Keratinocyte (primary cell): ENCODE measurements around the gene KCNT2. TPM values are rescaled to one million over a fixed set of nuclear protein-coding genes. Genes with fewer than 3 reads are reported as not detected.

Experiments used
- DNase-seq: peaks from one replicate; pipeline ENCODE4 v3.0.0-alpha.2; 2011; ENCODE audit warnings: low read depth, missing footprints, low spot score
- FAIRE-seq: peaks from 2 replicates; lab custom pipeline; 2011; peaks lifted over from hg19 to GRCh38; lab: Jason Lieb, UNC
- H2AFZ ChIP-seq: 2 replicates; pipeline ENCODE4 v1.6.0; 2012; ENCODE audit warnings: low read length, control low read depth, inconsistent platforms; ENCODE audit not compliant: control insufficient read depth
- H3K27ac ChIP-seq: 2 replicates; pipeline ENCODE4 v1.5.1; 2011; ENCODE audit warnings: low read length; ENCODE audit not compliant: control insufficient read depth, insufficient read depth
- H3K27me3 ChIP-seq: 3 replicates; pipeline ENCODE4 v1.6.0; 2011; ENCODE audit warnings: low read length; ENCODE audit not compliant: control insufficient read depth, insufficient read depth; ENCODE audit errors: extremely low read depth
- H3K36me3 ChIP-seq, 2 experiments: 2 replicates in 1 of 2; 3 replicates in 1 of 2; pipeline ENCODE4 v1.5.1; 2011; ENCODE audit warnings: low read length in 2 of 2, mild to moderate bottlenecking in 1 of 2; ENCODE audit not compliant: control insufficient read depth in 2 of 2, insufficient read depth in 2 of 2; ENCODE audit errors: extremely low read depth in 1 of 2
- H3K4me1 ChIP-seq: 3 replicates; pipeline ENCODE4 v1.5.1; 2011; ENCODE audit warnings: low read length; ENCODE audit not compliant: control insufficient read depth, insufficient read depth; ENCODE audit errors: extremely low read depth
- H3K4me2 ChIP-seq: 3 replicates; pipeline ENCODE4 v1.6.0; 2011; ENCODE audit warnings: low read depth, low read length; ENCODE audit not compliant: control insufficient read depth, insufficient read depth; ENCODE audit errors: extremely low read depth
- H3K4me3 ChIP-seq, 3 experiments: fragments of 200-600 bp in 1 of 3; sonication (generic) in 1 of 3; 2 replicates in 2 of 3; 3 replicates in 1 of 3; pipeline ENCODE4 v1.5.1; 2011 to 2016; ENCODE audit warnings: low read length in 3 of 3, mild to moderate bottlenecking in 3 of 3, control low read depth in 2 of 3, inconsistent platforms in 1 of 3, low read depth in 1 of 3, mixed read lengths in 1 of 3, mixed run types in 1 of 3, moderate library complexity in 1 of 3; ENCODE audit not compliant: control insufficient read depth in 2 of 3, insufficient read depth in 2 of 3; ENCODE audit errors: extremely low read depth in 1 of 3
- H3K79me2 ChIP-seq: 2 replicates; pipeline ENCODE4 v1.6.0; 2012; ENCODE audit warnings: low read length; ENCODE audit not compliant: control insufficient read depth, insufficient read depth
- H3K9ac ChIP-seq: 3 replicates; pipeline ENCODE4 v1.6.0; 2011; ENCODE audit warnings: low read length; ENCODE audit not compliant: control insufficient read depth, insufficient read depth; ENCODE audit errors: extremely low read depth
- H3K9me1 ChIP-seq: 3 replicates; pipeline ENCODE4 v1.6.0; 2011; ENCODE audit warnings: low read length; ENCODE audit not compliant: control insufficient read depth, insufficient read depth; ENCODE audit errors: extremely low read depth
- H3K9me3 ChIP-seq: 2 replicates; pipeline ENCODE4 v1.5.1; 2012; ENCODE audit warnings: low read depth, low read length; ENCODE audit not compliant: control insufficient read depth
- H4K20me1 ChIP-seq: 3 replicates; pipeline ENCODE4 v1.6.0; 2011; ENCODE audit warnings: low read length; ENCODE audit not compliant: control insufficient read depth, insufficient read depth; ENCODE audit errors: extremely low read depth
- CTCF ChIP-seq, 3 experiments: IDR thresholded peaks in 1 of 3; conservative IDR thresholded peaks in 1 of 3; optimal IDR thresholded peaks in 1 of 3; 2 replicates in 2 of 3; 3 replicates in 1 of 3; pipeline versions ENCODE3 to v1.5.1; 2011; ENCODE audit warnings: low read length in 3 of 3, mild to moderate bottlenecking in 3 of 3, moderate library complexity in 2 of 3, control low read depth in 1 of 3, inconsistent platforms in 1 of 3; ENCODE audit not compliant: insufficient read depth in 2 of 3; ENCODE audit errors: extremely low read depth in 1 of 3
- EZH2 ChIP-seq: IDR thresholded peaks from one replicate; pipeline ENCODE4 v1.6.1; 2012; ENCODE audit warnings: inconsistent platforms, mild to moderate bottlenecking, low read length, moderate library complexity
- dilution Hi-C: fragments of 300-500 bp; cut with MboI; formaldehyde crosslinking; loops from one replicate; pipeline ENCODE4 v1.7.0; 2020; ENCODE audit warnings: low sequenced_read_pairs; ENCODE audit not compliant: extremely low pct_ligation_motif_present
- polyA plus RNA-seq, 5 experiments: library from polyadenylated mRNA; depleted of rRNA in 3 of 5; stranded (reverse) in 3 of 5; stranded (forward) in 1 of 5; unstranded in 1 of 5; fragments of >200 nt; gene quantifications; 1 replicate in 1 of 5; 2 replicates in 3 of 5; 3 replicates in 1 of 5; pipeline versions ENCODE4 v1.2.1 to v1.2.3, GENCODE V29; 2011 to 2012; ENCODE audit warnings: missing spikeins in 2 of 5, low read depth in 1 of 5, low replicate concordance in 1 of 5

The KCNT2 gene
- polyA plus RNA-seq, 1 donor (not counting 4 experiments of a cell fraction or from before 2014, with no cell fraction given): not detected

DNA sequence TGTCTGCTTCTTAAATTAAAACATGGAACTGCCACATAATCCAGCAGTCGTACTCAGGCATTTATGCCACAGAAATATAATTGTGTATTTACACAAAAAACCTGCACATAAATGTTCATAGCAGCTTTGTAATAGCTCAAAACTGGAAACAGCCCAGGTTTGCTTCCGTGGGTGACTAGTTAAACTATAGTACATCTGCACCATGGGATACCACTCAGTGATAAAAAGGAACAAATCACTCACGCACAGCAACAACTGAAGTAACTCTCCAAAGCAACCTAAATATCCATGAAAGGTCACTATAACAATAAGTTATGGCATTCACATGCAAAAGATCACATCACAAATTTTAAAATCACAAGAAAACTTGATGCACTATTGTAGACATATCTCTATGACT lies 64.4 kb downstream of the KCNT2 start:
- Histone ChIP-seq H3K9ac (no peak overlapping the region), H4K20me1 (no peaks in the 10 kb centered on the region), H3K27me3 (no peaks in the 10 kb centered on the region), H3K79me2 (no peaks in the 10 kb centered on the region), H2AFZ (no peak overlapping the region), H3K4me3 (no peak overlapping the region), H3K9me3 (no peaks in the 10 kb centered on the region), H3K4me1 (no peaks in the 10 kb centered on the region), H3K9me1 (no peaks in the 10 kb centered on the region), H3K36me3 (no peaks in the 10 kb centered on the region), H3K27ac (no peak overlapping the region), H3K4me2 (no peak overlapping the region)
- DNase-seq (no peak), FAIRE-seq (no peak)
- dilution Hi-C loops: no loop called here
- TF ChIP-seq CTCF (optimal IDR thresholded peaks at IDR 0.05 in 1 of 3, IDR thresholded peaks at IDR 0.05 in 1 of 3, conservative IDR thresholded peaks at IDR 0.05 in 1 of 3; ENCODE audit: extremely low read depth in 1 of 3, insufficient read depth in 2 of 3, low read length in 3 of 3) (no peak), EZH2 (no peak)

DNA sequence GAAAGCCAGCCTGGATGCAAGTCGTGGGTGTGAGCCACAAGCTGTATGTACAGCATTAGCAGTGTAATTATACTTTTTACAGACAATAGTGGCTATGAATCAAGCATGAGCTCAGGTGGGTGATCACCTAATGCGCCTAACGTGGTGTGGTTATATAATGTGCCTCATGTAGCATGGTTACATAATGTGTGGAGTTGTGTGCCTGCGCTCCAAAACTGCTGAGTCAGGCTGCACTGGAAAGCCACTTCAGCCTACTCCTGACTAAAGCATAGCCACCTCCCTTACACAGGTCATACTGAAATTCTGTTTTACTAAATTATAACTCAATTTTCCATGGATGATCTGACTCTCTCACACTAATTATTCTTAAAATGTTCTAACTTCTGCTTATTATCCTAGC lies 69.8 kb downstream of the KCNT2 start:
- H3K27me3 ChIP-seq: no peaks in the 10 kb centered on the region
- H2AFZ ChIP-seq: no peak overlapping the region
- H3K27ac ChIP-seq: no peak overlapping the region
- FAIRE-seq (no peak), DNase-seq (no peak)
- TF ChIP-seq CTCF (optimal IDR thresholded peaks at IDR 0.05 in 1 of 3, IDR thresholded peaks at IDR 0.05 in 1 of 3, conservative IDR thresholded peaks at IDR 0.05 in 1 of 3; ENCODE audit: extremely low read depth in 1 of 3, insufficient read depth in 2 of 3, low read length in 3 of 3): no peak
- no peak for TF ChIP-seq EZH2
- H3K9ac ChIP-seq: no peak overlapping the region
- dilution Hi-C loops: no loop called here
- no peaks in the 10 kb centered on the region for H4K20me1 ChIP-seq
- H3K9me3 ChIP-seq: no peaks in the 10 kb centered on the region
- H3K4me1 ChIP-seq: no peaks in the 10 kb centered on the region
- H3K4me2 ChIP-seq: no peak overlapping the region
- H3K79me2 ChIP-seq: no peaks in the 10 kb centered on the region
- H3K4me3 ChIP-seq: no peak overlapping the region
- no peaks in the 10 kb centered on the region for H3K9me1 ChIP-seq
- H3K36me3 ChIP-seq: no peaks in the 10 kb centered on the region
